Ishikawa (cell line): ENCODE data around the gene ADAMTS18.

Experiments used
- CEBPB ChIP-seq: IDR thresholded peaks from 2 replicates; pipeline ENCODE4 v1.6.1; 2012
- CREB1 ChIP-seq: IDR thresholded peaks from 2 replicates; pipeline ENCODE4 v1.6.1; 2012; ENCODE audit warnings: low read depth
- EGR1 ChIP-seq: IDR thresholded peaks from 2 replicates; pipeline ENCODE4 v1.6.1; 2012
- EP300 ChIP-seq: IDR thresholded peaks from 2 replicates; pipeline ENCODE4 v1.6.1; 2012; ENCODE audit warnings: borderline replicate concordance
- FOXM1 ChIP-seq: IDR thresholded peaks from 2 replicates; pipeline ENCODE4 v1.6.1; 2012; ENCODE audit warnings: low read depth, borderline replicate concordance
- MAX ChIP-seq: IDR thresholded peaks from 2 replicates; pipeline ENCODE4 v1.6.1; 2012
- NFIC ChIP-seq: IDR thresholded peaks from 2 replicates; pipeline ENCODE4 v1.6.1; 2012
- RAD21 ChIP-seq: IDR thresholded peaks from 2 replicates; pipeline ENCODE4 v1.6.1; 2012; ENCODE audit warnings: low read depth
- REST ChIP-seq: IDR thresholded peaks from 2 replicates; pipeline ENCODE4 v1.6.1; 2012; ENCODE audit warnings: low read depth, mild to moderate bottlenecking
- TAF1 ChIP-seq: IDR thresholded peaks from 2 replicates; pipeline ENCODE4 v1.6.1; 2012; ENCODE audit warnings: low read depth, mild to moderate bottlenecking
- TCF12 ChIP-seq: IDR thresholded peaks from 2 replicates; pipeline ENCODE4 v1.6.1; 2012; ENCODE audit warnings: low read depth
- TEAD4 ChIP-seq: IDR thresholded peaks from 2 replicates; pipeline ENCODE4 v1.6.1; 2012
- USF1 ChIP-seq: IDR thresholded peaks from 2 replicates; pipeline ENCODE4 v1.6.1; 2012
- YY1 ChIP-seq: IDR thresholded peaks from 2 replicates; pipeline ENCODE4 v1.6.1; 2012; ENCODE audit warnings: low read depth
- ZBTB7A ChIP-seq: IDR thresholded peaks from 2 replicates; pipeline ENCODE4 v1.6.1; 2012; ENCODE audit warnings: low read depth

The ADAMTS18 gene

GRCh38 chr16:77449208-77449607, 14.4 kb upstream of the ADAMTS18 start:
- no peak for TF ChIP-seq TAF1
- TF ChIP-seq CREB1: no peak
- peak; percentile 31; the same call in 1 of the 2 replicates for TF ChIP-seq REST
- no peak for TF ChIP-seq CEBPB
- TF ChIP-seq MAX: no peak
- TF ChIP-seq USF1: no peak
- no peak for TF ChIP-seq TCF12

- TF ChIP-seq CREB1: no peak
- no peak for TF ChIP-seq USF1
- TF ChIP-seq CEBPB: no peak
- TF ChIP-seq TEAD4: no peak
- no peak for TF ChIP-seq EGR1
Measured at GRCh38 chr16:77445324-77445723, 10.5 kb upstream of the ADAMTS18 start.

- TF ChIP-seq EP300: no peak
- no peak for TF ChIP-seq FOXM1
- no peak for TF ChIP-seq TAF1
- no peak for TF ChIP-seq CEBPB
- no peak for TF ChIP-seq CREB1
- no peak for TF ChIP-seq RAD21
- TF ChIP-seq TCF12: no peak
- TF ChIP-seq REST: no peak
- no peak for TF ChIP-seq NFIC
- no peak for TF ChIP-seq EGR1
- no peak for TF ChIP-seq TEAD4
- no peak for TF ChIP-seq USF1
Measured at GRCh38 chr16:77444147-77444460, 9.3 kb upstream of the ADAMTS18 start.

GRCh38 chr16:77443357-77444146, 8.7 kb upstream of the ADAMTS18 start:
- TF ChIP-seq TCF12 (no peak), USF1 (no peak), NFIC (no peak), RAD21 (no peak)

GRCh38 chr16:77442078-77442477, 7.2 kb upstream of the ADAMTS18 start:
- no peak for TF ChIP-seq RAD21
- no peak for TF ChIP-seq CEBPB
- no peak for TF ChIP-seq USF1
- no peak for TF ChIP-seq MAX
- TF ChIP-seq ZBTB7A: no peak
- TF ChIP-seq EGR1: no peak
- no peak for TF ChIP-seq NFIC
- no peak for TF ChIP-seq YY1
- TF ChIP-seq FOXM1: no peak
- no peak for TF ChIP-seq TAF1
- TF ChIP-seq TEAD4: no peak
- no peak for TF ChIP-seq REST
- TF ChIP-seq EP300: no peak
- TF ChIP-seq TCF12: no peak
- no peak for TF ChIP-seq CREB1
